ENCODE data around the gene NHLH1.

The NHLH1 gene

DNA sequence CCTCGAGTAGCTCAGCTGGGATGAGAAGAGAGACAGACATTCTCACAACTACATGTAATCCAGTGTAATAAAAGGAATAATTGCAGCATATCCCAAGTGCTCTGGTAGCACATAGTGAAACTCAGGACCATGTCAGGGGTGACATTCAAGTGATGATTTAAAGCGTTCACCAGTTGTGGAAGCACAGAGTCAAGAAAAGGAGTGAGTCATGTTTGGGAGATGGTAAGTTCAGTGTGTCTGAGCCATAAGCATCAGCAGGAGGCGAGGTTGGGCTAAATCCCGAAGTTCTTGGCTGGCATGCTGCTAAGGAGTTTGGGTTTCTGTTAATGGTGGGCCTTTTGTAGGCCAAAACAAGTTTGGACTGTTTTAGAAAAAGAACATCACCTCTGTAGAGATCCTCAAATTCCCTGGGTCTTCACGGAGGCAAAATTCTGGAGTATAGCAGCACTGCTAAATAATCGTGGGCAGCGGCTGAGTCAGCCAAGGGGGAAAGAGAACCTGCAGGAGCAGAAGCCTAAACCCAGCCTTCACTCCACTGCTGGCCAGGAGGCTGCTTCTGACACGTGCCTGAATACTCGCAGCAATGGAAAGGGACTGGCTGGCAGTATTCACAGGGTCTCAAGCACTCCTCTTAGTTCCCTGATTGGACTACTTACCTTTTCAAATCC is 7.2 kb upstream of the NHLH1 start:
- DNase-seq (ENCODE audit: low read depth): no peak

DNA sequence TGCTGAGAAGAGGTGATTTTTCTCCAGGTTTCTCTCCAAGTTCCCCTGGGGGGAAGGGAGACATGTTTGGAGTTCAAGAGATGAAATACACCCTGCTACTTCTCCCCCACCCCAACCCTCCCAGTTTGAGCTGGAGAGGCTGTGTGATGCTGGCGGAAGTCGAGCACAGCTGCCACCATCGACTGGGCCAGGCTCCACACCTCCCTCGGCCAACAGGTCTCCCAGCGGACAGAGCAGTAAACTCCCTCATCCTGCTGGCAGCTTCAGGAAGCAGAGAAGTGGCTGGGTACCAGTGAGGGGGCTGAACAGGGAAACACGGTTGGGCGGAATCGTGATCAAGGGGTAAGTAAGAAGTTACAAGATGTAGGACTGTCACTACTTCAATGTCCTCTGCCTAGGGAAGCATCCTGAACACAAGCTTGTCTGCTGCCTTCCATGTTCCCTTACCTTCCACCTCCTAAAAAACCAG is 6.6 kb upstream of the NHLH1 start:
- no peak for DNase-seq (ENCODE audit: low read depth)

DNA sequence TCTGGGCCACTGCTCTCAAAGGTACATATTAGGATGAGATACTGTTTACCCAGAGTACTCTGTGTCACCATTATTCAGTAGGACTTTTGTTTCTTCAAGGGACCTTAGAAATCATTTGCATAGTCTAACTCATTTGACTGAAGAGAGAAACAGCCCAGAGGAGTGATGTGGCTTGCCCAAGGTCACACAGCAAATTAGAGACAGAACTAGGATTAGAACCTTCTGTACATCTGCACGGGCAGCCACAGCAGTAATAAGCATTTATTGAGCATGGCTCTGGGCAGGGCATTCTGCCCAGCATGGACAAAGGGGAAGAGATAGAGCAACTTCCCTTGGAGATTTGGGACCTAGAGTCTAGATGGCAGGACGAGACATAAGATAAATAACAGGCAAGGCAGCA is 5.7 kb upstream of the NHLH1 start:
- no peak for DNase-seq (ENCODE audit: low read depth)

DNA sequence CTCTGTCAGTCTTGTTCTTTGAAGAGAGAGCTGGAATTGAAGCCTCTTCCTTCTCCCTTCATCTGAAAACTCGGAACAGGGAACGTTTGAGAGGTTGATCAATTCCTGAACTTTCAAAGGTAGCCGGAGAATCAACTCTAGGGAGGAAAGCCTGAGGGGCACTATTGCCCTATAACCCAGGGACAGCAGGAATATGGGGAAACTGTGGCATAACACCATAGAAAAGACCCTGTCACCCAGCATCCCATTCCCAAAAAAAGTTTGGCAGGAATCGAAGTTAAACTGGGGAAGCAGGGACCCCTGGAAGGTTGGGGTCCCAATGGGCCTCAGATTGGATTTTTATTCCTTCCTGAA is 5.1 kb upstream of the NHLH1 start:
- DNase-seq (ENCODE audit: low read depth): no peak

GRCh38 chr1:160362168-160362957 is 4.5 kb upstream of the NHLH1 start:
- DNase-seq (ENCODE audit: low read depth): no peak

DNA sequence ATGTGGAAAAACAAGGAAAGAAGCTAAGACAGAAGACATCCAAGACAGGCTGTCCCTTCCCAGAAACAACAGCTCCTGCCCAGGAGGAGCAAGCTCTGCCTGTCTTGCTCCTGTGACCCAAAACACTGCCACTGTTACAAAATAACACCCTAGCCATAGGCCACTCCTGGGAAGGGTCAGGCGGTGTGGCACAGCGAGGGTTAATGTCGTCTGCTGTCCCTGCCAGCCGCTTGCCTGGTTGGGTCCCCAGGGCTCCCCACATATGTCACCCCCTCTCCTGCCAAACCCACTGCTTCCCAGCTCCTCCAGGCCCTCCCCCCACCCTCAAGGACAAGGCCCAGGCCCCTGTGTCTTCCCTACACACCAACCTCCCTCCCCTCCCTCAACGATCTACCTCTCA is 3.9 kb upstream of the NHLH1 start:
- no peak for DNase-seq (ENCODE audit: low read depth)

GRCh38 chr1:160363951-160364735 is 2.7 kb upstream of the NHLH1 start:
- no peak for DNase-seq (ENCODE audit: low read depth)

DNA sequence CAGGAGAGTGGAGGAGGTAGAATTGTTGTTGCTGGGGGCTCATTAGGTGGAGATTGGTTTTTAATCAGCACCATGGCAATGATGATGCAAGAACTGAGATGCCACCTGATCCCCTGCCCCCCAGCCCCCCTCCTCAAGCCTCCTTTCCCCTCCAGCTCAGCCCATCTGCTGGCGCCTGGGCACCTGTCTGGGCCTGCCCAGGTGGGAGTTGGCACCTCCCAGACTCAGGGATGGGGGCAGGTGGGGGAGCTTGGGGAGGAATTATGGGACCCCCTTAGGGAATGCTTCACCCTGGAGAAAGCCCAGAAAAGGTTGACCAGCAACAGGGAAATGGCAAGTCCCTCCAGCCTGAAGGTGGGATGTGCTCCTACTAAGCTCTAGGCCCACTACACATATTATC is 1.5 kb upstream of the NHLH1 start:
- DNase-seq (ENCODE audit: low read depth): no peak

DNA sequence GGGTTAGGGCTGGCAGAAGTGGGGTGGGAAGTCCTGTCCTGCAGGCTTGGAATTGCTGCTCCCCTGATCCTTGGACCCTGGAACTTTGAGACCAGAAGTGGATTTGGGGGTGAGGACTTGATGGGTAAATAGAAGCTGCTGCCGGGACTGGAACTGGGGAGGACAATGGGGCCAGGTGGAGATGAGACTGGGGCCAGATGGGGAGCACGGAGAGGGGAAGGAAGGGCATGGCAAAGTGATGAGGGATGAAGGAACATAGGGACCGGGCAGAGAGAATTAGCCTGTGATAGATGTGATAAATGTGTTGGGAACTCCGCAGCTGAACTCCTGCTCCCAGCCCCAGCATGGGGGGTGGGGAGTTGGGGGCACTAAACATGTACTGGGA is 637 bp downstream of the NHLH1 start:
- no peak for DNase-seq (ENCODE audit: low read depth)

DNA sequence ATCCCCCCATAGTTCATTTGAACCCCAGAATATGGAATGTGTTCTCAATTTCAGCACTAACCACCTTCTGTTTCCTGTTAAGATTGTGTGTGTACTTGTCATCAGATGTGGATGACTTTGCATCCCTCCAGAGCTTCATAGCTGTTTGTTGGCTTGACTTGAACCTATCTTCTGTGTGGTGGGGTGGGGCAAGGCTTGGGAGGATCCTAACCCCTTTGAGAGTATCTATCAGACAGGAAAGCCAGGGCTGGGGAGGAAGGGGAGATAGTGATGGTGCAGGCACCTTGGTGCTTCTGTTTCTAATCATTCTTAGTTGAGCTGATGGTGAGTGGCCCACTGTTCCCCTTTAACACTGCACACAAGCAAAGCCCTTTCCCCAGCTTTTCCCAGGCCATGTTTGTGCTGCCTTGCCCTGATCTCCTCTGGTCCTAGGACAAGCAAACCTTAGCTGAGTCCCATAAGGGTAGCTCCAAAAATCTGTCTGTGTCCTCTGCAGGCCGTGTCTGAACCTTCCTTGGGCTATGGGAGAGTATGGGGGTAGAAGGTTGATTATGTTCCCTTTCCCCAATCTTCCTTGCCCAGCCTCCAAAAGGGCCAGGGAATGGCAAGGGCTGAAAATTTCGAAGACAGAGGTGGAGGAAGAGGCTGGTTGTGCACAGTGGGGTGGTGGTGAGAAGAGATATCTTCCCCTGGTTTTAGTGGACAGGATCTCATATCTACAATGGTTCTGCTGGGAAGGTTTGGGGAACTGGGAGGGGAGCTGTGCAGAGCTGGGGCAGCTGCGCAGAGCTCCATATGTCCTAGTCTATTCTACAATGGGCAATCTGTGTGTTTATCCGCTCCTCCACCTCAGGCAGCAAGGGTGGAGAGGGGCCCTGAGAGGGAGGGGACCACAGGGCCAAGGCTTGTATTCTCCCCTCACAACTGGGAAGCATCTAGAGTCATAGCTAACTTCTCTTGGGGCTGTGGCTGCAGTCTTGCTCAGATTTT is 1.4 kb downstream of the NHLH1 start:
- DNase-seq (ENCODE audit: low read depth): no peak

- no peak for DNase-seq (ENCODE audit: low read depth)
Observed at GRCh38 chr1:160369087-160369486, 2.2 kb downstream of the NHLH1 start.

GRCh38 chr1:160370561-160371345 is 3.9 kb downstream of the NHLH1 start:
- no peak for DNase-seq (ENCODE audit: low read depth)

DNA sequence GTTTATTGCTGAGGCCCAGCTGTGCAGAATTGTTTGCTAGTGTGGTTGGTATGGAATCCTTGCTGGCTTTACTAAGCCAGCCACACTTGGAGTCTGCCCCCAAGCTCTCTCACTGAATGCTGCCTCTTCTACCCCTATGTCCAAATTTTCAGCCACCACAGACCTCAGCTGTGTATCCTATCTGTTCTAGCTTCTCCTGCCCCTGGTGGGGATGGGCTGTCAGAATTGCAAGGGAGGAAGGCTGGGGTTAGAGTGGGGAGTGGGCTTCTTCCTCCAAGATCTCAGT is 4.4 kb downstream of the NHLH1 start:
- no peak for DNase-seq (ENCODE audit: low read depth)

GRCh38 chr1:160371756-160372155 is 4.9 kb downstream of the NHLH1 start:
- no peak for DNase-seq (ENCODE audit: low read depth)

DNA sequence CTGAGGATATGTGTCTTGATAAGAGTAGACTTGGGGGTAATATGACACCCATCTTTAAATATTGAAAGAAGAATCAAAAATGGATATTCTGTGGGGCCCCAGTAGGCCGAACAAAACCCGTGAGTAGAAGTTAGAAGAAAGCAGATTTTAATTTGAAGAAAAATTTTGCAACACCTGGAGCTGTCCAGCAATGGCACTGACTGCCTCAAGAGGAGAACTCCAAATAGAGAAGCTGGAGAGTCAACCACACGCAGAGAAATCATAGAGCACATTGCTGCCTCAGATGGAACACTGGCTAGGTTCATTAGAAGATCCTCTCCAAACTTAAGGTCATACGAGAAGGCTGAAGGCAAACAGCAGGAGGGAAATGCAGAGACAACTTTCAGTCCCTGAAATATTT is 6.8 kb downstream of the NHLH1 start:
- DNase-seq (ENCODE audit: low read depth): no peak

GRCh38 chr1:160374306-160375110 is 7.6 kb downstream of the NHLH1 start:
- DNase-seq (ENCODE audit: low read depth): no peak

DNA sequence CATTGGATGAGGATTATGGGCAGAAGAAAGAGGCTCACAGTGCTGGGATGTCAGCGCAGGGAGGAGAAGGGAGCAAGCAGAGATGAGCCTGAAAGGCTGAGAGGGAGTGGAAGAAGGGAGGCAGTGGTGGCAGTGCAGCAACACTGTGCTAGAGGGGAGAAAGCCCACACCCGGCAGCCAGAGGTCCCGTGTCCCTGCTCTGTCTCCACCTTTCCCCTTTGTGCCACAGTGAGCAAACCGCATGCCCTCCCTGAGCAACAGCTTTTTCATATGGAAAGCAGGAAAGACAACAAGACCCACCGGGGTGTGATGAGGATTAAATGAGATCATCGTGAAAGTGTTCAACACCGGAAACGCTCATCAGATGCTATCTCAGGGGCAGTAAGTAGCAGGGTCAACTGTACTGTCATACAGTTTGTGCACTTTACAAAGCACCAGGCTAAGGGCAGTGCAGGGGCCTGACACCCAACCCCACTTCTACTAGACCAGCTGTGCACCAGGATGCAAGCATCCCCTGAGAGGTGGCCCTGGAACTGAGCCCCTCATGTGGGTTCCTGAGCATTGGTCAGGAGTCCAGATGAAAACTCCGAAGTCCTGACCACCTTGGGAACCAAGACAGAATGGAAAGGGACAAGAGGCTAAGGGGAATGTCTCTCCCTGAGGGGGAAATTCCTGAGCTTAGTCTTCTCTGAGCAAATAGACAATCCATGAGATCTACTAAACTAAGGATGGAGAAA is 9.1 kb downstream of the NHLH1 start:
- DNase-seq (ENCODE audit: low read depth): no peak

- no peak for DNase-seq (ENCODE audit: low read depth)
Observed at GRCh38 chr1:160376525-160377131, 9.8 kb downstream of the NHLH1 start.

DNA sequence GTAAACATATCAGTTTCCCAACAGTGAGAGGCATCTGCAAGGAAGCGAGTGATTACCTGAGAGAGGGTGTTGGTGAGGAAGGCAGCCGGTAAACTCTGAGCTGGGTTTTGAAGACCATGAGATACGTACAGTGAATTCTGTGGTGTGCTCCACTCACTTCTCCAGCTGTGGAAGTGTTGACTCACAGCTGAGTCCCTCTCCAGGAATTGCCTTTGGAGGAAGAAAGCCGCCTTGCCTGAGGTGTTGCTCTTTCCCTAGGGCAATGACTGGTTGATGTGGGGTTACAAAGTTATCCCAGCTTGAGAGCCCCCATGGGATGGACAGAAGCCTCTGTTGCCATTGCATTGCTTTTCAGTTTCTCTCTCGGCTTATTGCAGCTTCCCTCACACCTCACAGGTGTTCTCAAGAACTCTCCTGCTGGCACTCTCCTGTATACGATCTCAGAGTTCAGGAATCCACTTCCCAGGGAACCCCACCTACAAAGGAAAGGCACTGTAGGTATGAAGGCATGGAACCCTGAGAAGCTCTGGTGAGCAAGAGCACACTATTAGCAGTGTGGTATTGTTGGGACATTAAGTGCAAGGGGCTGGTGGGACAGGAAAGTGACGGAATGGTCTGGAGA is 10.8 kb downstream of the NHLH1 start:
- no peak for DNase-seq (ENCODE audit: low read depth)

Data from stimulated activated CD8-positive, alpha-beta memory T cell treated with anti-CD3 and anti-CD28 coated beads, Interleukin-12 subunit alpha, Interleukin-12 subunit beta, amount 100 ng/mL, for 1 hour (primary cell).